CD4-positive, alpha-beta T cell treated with Interferon gamma for 1 hour (primary cell): ENCODE results near the gene MLF2.

Experiments used
- DNase-seq: peaks from one replicate; pipeline ENCODE4 v3.0.0-alpha.2; 2020

MLF2 gene

DNA sequence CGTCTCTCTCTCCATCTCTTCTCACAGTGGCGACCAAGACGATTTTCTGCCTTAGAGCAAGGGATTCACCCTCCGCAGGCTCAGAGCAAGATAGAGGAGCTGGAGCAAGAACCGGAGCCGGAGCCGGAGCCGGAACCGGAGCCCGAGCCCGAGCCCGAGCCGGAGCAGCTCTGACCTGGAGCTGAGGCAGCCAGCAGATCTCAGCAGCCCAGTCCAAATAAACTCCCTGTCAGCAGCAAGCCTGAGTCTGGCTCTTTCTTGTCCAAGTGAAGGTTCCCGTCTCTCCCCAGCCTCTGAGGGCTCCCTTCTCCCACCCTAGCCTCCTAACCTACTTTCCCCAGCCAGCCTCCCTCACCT lies 25.3 kb upstream of the MLF2 start:
- DNase-seq = no peak

GRCh38 chr12:6777386-6777785 lies 24.4 kb upstream of the MLF2 start:
- DNase-seq = no peak

DNA sequence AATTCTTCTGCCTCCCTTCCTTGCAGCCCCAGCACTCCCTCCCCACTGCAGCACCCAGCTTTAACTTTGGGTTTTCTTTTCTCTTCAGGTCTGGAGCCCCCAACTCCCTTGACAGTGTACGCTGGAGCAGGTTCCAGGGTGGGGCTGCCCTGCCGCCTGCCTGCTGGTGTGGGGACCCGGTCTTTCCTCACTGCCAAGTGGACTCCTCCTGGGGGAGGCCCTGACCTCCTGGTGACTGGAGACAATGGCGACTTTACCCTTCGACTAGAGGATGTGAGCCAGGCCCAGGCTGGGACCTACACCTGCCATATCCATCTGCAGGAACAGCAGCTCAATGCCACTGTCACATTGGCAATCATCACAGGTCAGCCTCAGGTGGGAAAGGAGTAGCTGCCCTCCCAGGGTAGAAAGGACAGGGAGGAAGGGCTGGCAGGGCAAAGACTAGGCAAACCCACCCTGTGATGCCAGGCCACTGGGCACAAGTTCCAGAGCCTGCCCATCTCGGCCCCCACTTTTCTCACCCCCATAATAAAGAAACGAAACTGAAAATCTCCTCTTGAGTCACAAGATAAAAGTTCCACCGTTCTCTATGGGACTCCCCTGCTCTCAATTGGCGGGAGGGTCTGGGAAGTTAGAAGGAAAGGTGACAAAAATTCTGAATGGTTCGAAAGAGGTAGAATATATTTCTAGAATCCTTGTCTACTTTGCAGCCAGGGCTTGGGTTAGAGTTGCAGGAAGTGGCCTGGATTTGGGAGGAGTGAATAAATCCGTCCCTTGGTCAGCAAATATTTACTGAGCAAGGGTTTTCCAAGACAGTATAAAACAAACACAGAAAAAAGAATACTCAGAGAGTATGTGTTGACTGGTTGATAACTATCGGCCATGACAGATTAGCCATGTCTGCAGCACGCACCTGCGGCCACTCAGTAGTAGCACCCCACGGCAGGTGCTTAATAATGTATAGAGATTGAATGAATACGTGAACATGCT lies 22.5 kb upstream of the MLF2 start:
- DNase-seq = no peak

DNA sequence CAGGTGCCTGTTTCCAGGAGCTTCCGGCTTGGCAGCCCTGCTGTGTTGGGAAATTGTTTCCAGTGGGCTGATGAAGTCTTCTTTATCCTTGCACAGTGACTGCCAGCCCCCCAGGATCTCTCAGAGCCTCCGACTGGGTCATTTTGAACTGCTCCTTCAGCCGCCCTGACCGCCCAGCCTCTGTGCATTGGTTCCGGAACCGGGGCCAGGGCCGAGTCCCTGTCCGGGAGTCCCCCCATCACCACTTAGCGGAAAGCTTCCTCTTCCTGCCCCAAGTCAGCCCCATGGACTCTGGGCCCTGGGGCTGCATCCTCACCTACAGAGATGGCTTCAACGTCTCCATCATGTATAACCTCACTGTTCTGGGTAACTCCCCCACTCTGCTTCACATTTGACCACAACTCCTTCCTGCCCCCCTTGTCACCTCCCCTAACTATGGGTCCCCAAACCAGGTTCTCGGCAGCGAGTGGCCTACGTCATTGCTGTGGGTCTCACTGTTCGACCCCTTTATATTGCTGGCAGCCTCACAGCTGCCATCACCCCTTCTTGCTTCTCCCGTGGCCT lies 21.6 kb upstream of the MLF2 start:
- DNase-seq = peak; percentile 57

- DNase-seq = no peak
These were observed 20.8 kb upstream of the MLF2 start for GRCh38 chr12:6773590-6774351.

DNA sequence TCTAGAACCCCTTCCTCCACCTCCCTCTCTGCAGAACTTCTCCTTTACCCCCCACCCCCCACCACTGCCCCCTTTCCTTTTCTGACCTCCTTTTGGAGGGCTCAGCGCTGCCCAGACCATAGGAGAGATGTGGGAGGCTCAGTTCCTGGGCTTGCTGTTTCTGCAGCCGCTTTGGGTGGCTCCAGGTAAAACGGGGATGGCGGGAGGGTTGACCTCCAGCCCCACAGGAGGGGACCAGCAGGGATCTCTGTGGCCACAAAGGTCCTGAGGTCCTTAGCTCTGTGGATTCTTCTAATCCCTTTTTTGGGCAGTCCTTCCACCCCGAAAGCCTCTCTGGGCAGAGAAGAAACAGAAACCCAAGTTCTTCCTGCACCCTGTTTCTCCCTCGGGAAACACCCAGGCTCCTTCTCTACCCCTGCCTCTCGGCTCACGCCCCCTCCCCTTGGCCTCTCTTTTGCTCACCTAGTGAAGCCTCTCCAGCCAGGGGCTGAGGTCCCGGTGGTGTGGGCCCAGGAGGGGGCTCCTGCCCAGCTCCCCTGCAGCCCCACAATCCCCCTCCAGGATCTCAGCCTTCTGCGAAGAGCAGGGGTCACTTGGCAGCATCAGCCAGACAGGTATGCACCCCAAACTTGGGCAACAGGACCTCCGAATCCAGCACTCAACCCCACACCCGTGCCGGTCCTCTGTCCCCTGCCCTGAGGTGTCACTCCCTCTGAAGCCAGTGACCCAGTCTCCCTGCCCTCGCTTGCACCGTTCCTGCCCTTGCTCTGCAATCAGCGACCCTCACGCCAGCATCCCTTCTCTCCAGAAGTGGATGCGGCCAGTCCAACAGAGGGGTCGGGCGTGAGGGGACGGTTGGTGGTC lies 20.0 kb upstream of the MLF2 start:
- DNase-seq = no peak

DNA sequence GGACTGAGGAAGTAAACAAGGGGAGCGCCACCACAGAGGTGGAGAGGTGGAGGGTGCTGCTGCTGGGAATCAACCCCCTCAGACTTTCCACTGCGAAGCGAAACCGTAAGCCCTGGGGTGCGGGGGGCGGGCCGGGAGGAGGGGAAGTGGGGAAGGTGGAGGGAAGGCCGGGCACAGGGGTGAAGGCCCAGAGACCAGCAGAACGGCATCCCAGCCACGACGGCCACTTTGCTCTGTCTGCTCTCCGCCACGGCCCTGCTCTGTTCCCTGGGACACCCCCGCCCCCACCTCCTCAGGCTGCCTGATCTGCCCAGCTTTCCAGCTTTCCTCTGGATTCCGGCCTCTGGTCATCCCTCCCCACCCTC lies 19.4 kb upstream of the MLF2 start, which contains the start of gene LAG3:
Gene LAG3 (plus strand): TSS at position 190 of the 365 bp plus-strand sequence. CDS start 333 bp downstream, outside the sequence.
- no peak for DNase-seq

DNA sequence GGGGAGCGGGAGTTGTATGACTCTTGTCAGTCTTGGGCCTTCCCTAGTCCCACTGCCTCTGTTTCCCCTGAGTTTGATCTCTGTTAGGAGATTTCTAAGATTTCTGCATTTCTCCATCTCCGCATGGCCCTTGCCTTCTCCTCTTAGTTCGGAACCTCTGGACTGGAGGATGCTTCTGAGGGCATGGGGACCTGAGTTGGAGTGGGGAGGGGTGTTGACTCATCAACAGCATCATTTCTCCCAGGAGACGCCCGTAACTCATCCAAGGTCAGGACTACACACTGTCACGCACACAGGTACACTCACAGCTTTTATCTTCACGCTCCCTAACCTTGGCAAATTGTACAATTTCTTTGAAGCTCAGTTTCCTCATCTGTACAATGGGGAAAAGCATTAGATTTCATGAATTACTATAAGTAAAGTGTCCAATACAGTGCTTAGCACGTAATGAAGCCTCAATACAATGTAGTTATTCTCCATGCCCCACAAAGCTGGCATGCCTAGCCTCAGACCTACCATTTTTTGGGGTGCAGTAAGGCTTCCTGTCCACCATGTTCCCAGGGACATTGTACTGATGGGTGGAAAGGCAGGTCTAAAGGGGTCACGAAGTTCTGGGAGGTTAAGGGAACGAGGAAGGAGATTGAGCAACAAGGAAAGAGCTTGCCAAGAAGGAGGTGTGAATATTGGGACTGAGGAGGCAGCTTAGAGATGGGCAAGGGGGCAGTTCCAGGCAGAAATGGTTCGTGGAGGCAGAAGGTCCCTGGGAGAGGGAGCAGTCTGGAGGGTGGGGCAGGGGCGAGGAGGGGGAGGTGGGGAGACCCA lies 18.8 kb upstream of the MLF2 start:
- no peak for DNase-seq

DNA sequence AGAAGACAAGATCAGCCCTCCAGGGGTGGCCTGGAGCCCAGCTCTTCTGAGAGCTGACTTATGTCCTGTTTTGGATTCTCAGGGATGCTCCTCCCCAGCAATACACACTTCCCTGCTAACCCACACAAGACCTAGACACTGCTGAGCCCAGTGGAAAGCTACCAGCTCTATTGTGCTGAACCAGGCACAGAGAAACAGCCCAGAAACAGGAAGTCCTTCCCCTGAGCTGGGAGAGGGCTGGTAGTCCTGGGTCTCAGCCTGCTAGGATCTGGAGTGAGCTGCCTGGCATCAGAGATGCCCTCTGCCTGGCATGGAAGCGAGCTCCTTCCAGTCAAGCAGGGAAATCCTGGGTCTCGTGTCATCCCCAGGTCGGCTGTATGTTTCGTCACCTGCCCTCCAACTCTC lies 18.2 kb upstream of the MLF2 start:
- no peak for DNase-seq

- no peak for DNase-seq
These were observed 17.7 kb upstream of the MLF2 start for GRCh38 chr12:6770600-6770999.

DNA sequence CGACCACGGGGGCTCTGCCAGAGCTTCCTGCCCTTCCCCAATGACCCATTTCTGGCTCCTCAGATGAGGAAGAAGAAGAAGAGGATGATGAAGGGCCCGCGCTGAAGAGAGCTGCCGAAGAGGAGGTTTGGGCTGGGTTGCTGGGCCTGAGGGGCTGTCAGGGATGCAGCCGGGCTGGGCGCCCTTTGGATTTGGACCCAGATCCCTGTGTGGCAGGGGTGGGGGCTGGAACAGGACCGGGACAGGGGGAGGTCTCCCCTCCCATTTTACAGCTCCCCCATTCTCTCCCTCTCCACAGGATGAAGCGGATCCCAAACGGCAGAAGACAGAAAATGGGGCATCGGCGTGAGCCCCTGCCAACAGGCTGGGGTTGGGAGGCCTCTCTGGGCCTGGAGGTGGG lies 17.2 kb upstream of the MLF2 start:
- DNase-seq = no peak

DNA sequence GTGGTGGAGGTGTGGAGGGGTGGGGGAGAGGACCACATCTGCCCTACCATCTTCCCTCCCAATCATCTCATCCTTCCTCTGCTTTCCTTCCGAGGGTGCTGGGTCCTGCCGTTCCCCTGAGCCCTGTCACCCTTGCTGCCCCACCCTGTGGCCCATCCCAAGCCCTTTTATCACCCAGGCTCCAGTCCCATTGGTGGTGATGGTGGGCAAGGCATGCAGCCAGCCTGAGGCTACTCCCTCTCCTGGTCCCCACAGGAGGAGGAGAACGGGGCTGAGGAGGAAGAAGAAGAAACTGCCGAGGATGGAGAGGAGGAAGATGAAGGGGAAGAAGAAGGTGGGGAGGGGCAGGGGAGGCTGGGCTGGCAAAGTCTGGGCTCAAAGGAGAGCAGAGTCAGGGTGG lies 16.7 kb upstream of the MLF2 start:
- no peak for DNase-seq

DNA sequence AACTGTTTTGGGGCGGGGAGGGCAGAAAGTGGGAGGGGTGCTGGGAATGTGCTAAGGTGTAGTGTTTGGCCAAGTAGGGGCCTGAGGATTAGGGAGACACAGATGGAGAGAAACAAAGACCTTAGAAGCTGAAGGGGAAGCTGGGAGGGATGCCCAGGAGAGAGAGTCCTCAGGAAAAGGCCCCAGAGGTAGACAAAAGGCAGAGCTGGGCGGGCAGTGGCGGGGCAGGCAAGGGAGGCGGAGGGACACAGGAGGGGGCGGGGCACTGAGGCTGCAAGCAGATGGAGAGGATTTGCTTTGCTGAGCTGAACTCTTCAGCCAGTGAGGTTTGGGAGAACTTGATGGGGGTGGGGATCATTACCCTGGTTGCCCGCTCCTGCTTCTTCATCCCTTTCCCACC lies 16.0 kb upstream of the MLF2 start:
- DNase-seq = no peak

- no peak for DNase-seq
These were observed 15.5 kb upstream of the MLF2 start for GRCh38 chr12:6768437-6768914.

- DNase-seq = no peak
These were observed 14.7 kb upstream of the MLF2 start for GRCh38 chr12:6767353-6768319.

GRCh38 chr12:6766651-6767349 lies 13.9 kb upstream of the MLF2 start:
- peak; percentile 38 for DNase-seq

GRCh38 chr12:6765634-6766581 lies 13.0 kb upstream of the MLF2 start, which contains the start of gene PTMS:
PTMS (plus strand) TSS chr12:6766363; CDS start chr12:6766706, 343 bp downstream.
- DNase-seq = no peak

DNA sequence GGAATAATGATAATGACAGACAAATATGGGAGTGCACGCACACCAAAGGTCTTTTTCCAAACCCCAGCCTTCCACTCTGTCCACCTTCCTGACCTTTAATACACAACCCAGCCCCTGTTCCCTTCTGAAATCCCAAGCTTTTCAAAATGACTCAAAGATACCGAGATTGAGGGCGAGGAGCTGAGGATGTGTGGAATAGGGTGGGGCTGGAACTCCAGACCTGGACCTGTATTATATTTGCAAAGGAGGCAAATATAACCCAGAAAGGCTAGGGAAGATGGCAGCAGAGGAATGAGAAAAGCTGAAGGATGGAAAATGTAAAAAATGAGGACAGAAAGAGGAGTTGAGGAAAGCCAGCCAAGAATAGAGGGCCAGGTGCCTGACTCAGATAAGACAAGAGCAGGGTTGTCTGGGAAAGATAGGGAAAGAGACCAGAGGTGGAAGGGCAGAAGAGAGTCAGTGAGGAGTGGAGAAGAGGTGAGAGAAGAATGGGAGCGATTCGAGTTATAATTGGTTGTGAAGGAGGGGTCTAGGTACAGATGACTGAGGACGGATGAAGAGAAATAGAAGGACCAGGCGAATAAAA lies 12.2 kb upstream of the MLF2 start:
- no peak for DNase-seq
